T-helper 9 cell (primary cell): ENCODE measurements around the gene SERPINE1.
"Not testable (repeated sequence)": the region's sequence is repeated elsewhere in the genome, so short reads cannot be mapped to it uniquely, and the experiment has no call there.

Experiments used
- DNase-seq: peaks from one replicate; pipeline ENCODE4 v3.0.0-alpha.2; 2020

Gene SERPINE1

GRCh38 chr7:101102026-101102425, 24.9 kb upstream of the SERPINE1 start:
- DNase-seq, result no peak

GRCh38 chr7:101103701-101104100, 23.2 kb upstream of the SERPINE1 start:
- not testable (repeated sequence) for DNase-seq

- no peak for DNase-seq
Measured at GRCh38 chr7:101104193-101104713, 22.7 kb upstream of the SERPINE1 start.

- no peak for DNase-seq
Measured at GRCh38 chr7:101104799-101105198, 22.1 kb upstream of the SERPINE1 start.

- not testable (repeated sequence) for DNase-seq
Measured at GRCh38 chr7:101105248-101105647, 21.7 kb upstream of the SERPINE1 start.

- DNase-seq, result no peak
Measured at GRCh38 chr7:101106386-101106785, 20.5 kb upstream of the SERPINE1 start.

GRCh38 chr7:101108330-101108857, 18.5 kb upstream of the SERPINE1 start:
- no peak for DNase-seq

- DNase-seq, result no peak
Measured at GRCh38 chr7:101108961-101109360, 17.9 kb upstream of the SERPINE1 start.

GRCh38 chr7:101109368-101109767, 17.5 kb upstream of the SERPINE1 start:
- no peak for DNase-seq

GRCh38 chr7:101111261-101111660, 15.6 kb upstream of the SERPINE1 start:
- DNase-seq, result no peak

- DNase-seq, result no peak
Measured at GRCh38 chr7:101112233-101112632, 14.7 kb upstream of the SERPINE1 start.

- DNase-seq, result not testable (repeated sequence)
Measured at GRCh38 chr7:101113140-101113539, 13.8 kb upstream of the SERPINE1 start.

- no peak for DNase-seq
Measured at GRCh38 chr7:101113836-101114235, 13.1 kb upstream of the SERPINE1 start.

GRCh38 chr7:101114492-101114891, 12.4 kb upstream of the SERPINE1 start:
- DNase-seq, result no peak

GRCh38 chr7:101115215-101115614, 11.7 kb upstream of the SERPINE1 start:
- DNase-seq, result no peak

- DNase-seq, result no peak
Measured at GRCh38 chr7:101116898-101117297, 10.0 kb upstream of the SERPINE1 start.

- DNase-seq, result no peak
Measured at GRCh38 chr7:101118856-101119255, 8.0 kb upstream of the SERPINE1 start.

GRCh38 chr7:101119876-101120275, 7.0 kb upstream of the SERPINE1 start:
- no peak for DNase-seq

GRCh38 chr7:101120315-101120714, 6.6 kb upstream of the SERPINE1 start:
- no peak for DNase-seq

- not testable (repeated sequence) for DNase-seq
Measured at GRCh38 chr7:101121631-101121990, 5.3 kb upstream of the SERPINE1 start.

- no peak for DNase-seq
Measured at GRCh38 chr7:101121991-101122932, 4.6 kb upstream of the SERPINE1 start.

GRCh38 chr7:101122933-101123702, 3.8 kb upstream of the SERPINE1 start:
- DNase-seq, result no peak

GRCh38 chr7:101123703-101124068, 3.2 kb upstream of the SERPINE1 start:
- no peak for DNase-seq
